Upper lobe of left lung (tissue), 6 donors: ENCODE measurements around the gene LAPTM4A. TPM values are rescaled to one million over a fixed set of nuclear protein-coding genes. Genes with fewer than 3 reads are reported as not detected.

ENCODE experiments used
- ATAC-seq, 2 donors: fragments of 200-7000 bp; cut with Tn5 transposase; one replicate each; pipeline ENCODE4 v1.9.1; 2022; ENCODE audit warnings: mild to moderate bottlenecking in 2 of 2, moderate library complexity in 2 of 2; ENCODE audit not compliant: low FRiP score in 2 of 2
- DNase-seq, 2 donors: peaks; one replicate each; pipeline ENCODE4 v3.0.0-alpha.2; 2019 to 2020
- H3K27ac ChIP-seq, 4 donors: fragments of 200-600 bp; sonication (generic); one replicate each; pipeline ENCODE4 v1.5.1; 2016 to 2019
- H3K27me3 ChIP-seq, 4 donors: fragments of 200-600 bp; sonication (generic); one replicate each; pipeline ENCODE4 v1.5.1; 2017 to 2019
- H3K36me3 ChIP-seq, 4 donors: fragments of 200-600 bp; sonication (generic); one replicate each; pipeline ENCODE4 v1.5.1; 2016 to 2019
- H3K4me1 ChIP-seq, 4 donors: fragments of 200-600 bp; sonication (generic); one replicate each; pipeline ENCODE4 v1.5.1; 2018 to 2019
- H3K4me3 ChIP-seq, 4 donors: fragments of 200-600 bp; sonication (generic); one replicate each; pipeline ENCODE4 v1.5.1; 2017 to 2019; ENCODE audit warnings: mild to moderate bottlenecking in 2 of 4, moderate library complexity in 1 of 4
- H3K9me3 ChIP-seq, 4 donors: fragments of 200-600 bp; sonication (generic); one replicate each; pipeline ENCODE4 v1.5.1; 2018 to 2019
- CTCF ChIP-seq, 6 experiments: fragments of 450-650 bp in 4 of 6; fragments of 200-600 bp in 2 of 6; sonication (generic) in 2 of 6; IDR thresholded peaks; one replicate each; pipeline ENCODE4 v1.5.1; 2016 to 2019; ENCODE audit warnings: antibody characterized with exemption in 6 of 6
- EP300 ChIP-seq, 4 donors: sonication (generic); formaldehyde crosslinking; IDR thresholded peaks; one replicate each; pipeline ENCODE4 v1.5.1; 2017; ENCODE audit warnings: antibody characterized with exemption in 4 of 4, control low read depth in 2 of 4
- POLR2A ChIP-seq, 4 donors: fragments of 450-650 bp; IDR thresholded peaks; one replicate each; pipeline ENCODE4 v1.5.1; 2016 to 2017; ENCODE audit warnings: antibody characterized with exemption in 4 of 4, mild to moderate bottlenecking in 2 of 4
- POLR2AphosphoS5 ChIP-seq, 2 donors: sonication (generic); formaldehyde crosslinking; IDR thresholded peaks; one replicate each; pipeline ENCODE4 v1.5.1; 2017; ENCODE audit warnings: antibody characterized with exemption in 2 of 2
- WGBS, 2 donors: methylation state at CpG; one replicate each; pipeline ENCODE4 v1.1.5; 2017 to 2018; 5-methylcytosine and 5-hydroxymethylcytosine counted together
- total RNA-seq, 6 donors: library from RNA; depleted of rRNA in 4 of 6; stranded (reverse); fragments of >200 nt in 4 of 6; gene quantifications; one replicate each; pipeline versions ENCODE4 v1.1.0 to v1.2.1, GENCODE V29; 2016 to 2021
- donor health status: DM: no; HTN: no; CAD: no; lungs with moderate emphysema.
- donor health status: DM: no; HTN: yes; CAD: no; lungs with severe emphysema.

Gene LAPTM4A
- total RNA-seq, 6 donors from 2014 or later: 27.2 to 210 (median 116) TPM

- no peaks in the 10 kb centered on the region for H3K9me3 ChIP-seq
- H3K4me3 ChIP-seq: no peak overlapping the region
- no peak for TF ChIP-seq POLR2A (IDR thresholded peaks at IDR 0.05)
- peaks cover 9 to 12% (median 10%) of the 10 kb centered on the region in 4 donors for H3K36me3 ChIP-seq
- no peak overlapping the region for H3K27ac ChIP-seq
- peaks cover 49 to 66% (median 57%) of the 10 kb centered on the region in 4 donors for H3K4me1 ChIP-seq
- no peak for DNase-seq
- 92 to 95% methylated on average over 4 of the region's 4 CpGs for WGBS, 2 donors
- no peak for ATAC-seq
- H3K27me3 ChIP-seq: no peaks in the 10 kb centered on the region
These were observed 6.7 kb downstream of the LAPTM4A start for GRCh38 chr2:20044778-20045177.

GRCh38 chr2:20042531-20042930 lies 8.9 kb downstream of the LAPTM4A start:
- Histone ChIP-seq H3K27ac (peak overlapping the region in 2 of 4 donors; percentile 11 to 48), H3K36me3 (peaks cover 18 to 34% (median 26%) of the 10 kb centered on the region in 4 donors), H3K4me3 (no peak overlapping the region), H3K9me3 (no peaks in the 10 kb centered on the region), H3K27me3 (no peaks in the 10 kb centered on the region), H3K4me1 (peaks cover 30 to 44% (median 37%) of the 10 kb centered on the region in 4 donors)
- WGBS, 2 donors: 27 to 50% methylated on average over 2 of the region's 2 CpGs
- no peak for ATAC-seq
- no peak for DNase-seq
- TF ChIP-seq POLR2AphosphoS5 (IDR thresholded peaks at IDR 0.05) (no peak), CTCF (IDR thresholded peaks at IDR 0.05) (no peak), POLR2A (IDR thresholded peaks at IDR 0.05) (no peak), EP300 (IDR thresholded peaks at IDR 0.05) (no peak)

DNA sequence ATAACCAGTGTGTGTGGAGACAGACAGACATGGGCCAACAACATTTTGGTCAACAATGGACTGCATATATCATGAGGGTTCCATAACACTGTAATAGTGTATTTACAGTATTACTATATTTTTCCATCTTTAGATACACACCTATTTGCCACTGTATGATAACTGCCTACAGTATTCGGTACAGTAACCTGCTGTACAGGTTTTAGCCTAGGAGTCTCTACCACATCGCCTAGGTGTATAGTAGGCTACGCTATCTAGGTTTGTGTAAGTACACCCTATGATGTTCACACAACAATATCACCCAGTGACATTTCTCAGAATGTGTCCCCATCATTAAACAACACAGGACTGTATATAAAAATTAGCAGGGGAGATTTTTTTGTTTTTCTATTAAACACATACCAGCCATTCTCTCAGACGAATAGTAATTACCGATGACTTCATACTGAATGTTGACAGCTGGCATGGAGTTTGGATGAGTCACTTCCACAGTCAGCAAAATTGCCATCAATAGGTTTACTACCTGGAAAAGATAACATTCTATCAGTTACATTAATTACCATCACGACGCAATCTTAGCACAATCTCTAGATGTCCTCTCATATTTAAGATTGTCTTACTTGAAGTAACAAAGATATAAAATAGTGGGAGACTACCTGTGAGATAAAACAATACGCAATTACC lies 10.8 kb downstream of the LAPTM4A start:
- WGBS, 2 donors: 84 to 87% methylated on average over 8 of the region's 8 CpGs
- Histone ChIP-seq H3K4me3 (no peak overlapping the region), H3K27me3 (no peaks in the 10 kb centered on the region), H3K9me3 (no peaks in the 10 kb centered on the region), H3K27ac (no peak overlapping the region), H3K4me1 (peaks cover 29 to 39% (median 30%) of the 10 kb centered on the region in 4 donors), H3K36me3 (peaks cover 28 to 53% (median 39%) of the 10 kb centered on the region in 4 donors)
- TF ChIP-seq POLR2A (IDR thresholded peaks at IDR 0.05) (no peak), POLR2AphosphoS5 (IDR thresholded peaks at IDR 0.05) (no peak), CTCF (IDR thresholded peaks at IDR 0.05) (no peak), EP300 (IDR thresholded peaks at IDR 0.05) (no peak)
- ATAC-seq: no peak
- DNase-seq: no peak

- DNase-seq (no peak), ATAC-seq (no peak)
- Histone ChIP-seq H3K4me3 (no peak overlapping the region), H3K27me3 (no peaks in the 10 kb centered on the region), H3K27ac (no peak overlapping the region), H3K4me1 (peaks cover 5 to 15% (median 10%) of the 10 kb centered on the region in 4 donors), H3K9me3 (no peaks in the 10 kb centered on the region), H3K36me3 (peaks cover 42 to 83% (median 67%) of the 10 kb centered on the region in 4 donors)
- WGBS, 2 donors: 80 to 86% methylated on average over 2 of the region's 2 CpGs
- TF ChIP-seq POLR2A (IDR thresholded peaks at IDR 0.05): no peak
- TF ChIP-seq CTCF (IDR thresholded peaks at IDR 0.05): no peak
- TF ChIP-seq POLR2AphosphoS5 (IDR thresholded peaks at IDR 0.05): no peak
- TF ChIP-seq EP300 (IDR thresholded peaks at IDR 0.05): no peak
These were observed 13.8 kb downstream of the LAPTM4A start for GRCh38 chr2:20037660-20038059.

DNA sequence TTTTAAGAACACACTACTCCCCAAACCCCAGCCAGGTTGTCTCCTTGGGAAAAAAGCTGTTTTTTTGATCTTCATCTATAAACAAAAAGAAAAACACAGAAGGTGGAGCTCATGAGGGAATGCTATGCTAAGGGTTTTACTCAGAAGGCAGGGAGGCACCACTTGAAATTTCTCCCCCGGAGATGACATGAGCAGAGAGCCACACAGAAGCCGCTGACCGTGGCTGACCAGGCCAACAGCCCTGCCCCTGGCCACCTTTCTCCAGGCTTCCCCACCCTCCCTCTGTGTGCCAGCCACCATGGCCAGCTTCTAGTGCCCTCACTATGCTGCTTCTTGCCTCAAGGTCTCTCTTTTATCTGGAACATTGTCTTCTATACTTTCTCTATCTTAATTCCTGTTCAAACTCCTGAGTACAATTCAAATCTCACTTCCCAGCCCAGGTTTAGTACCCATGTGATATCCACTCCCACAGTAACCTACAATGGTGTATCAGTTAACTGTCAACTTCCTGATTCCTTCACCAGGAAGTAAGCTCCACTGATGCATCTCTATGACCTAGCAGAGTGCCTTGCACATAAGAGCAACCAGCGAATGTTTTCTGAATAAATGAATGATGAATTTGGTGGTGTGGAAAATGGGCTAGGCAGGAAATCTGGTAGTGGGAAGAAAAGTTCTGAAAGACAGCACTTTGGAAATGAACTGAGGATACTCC lies 15.3 kb downstream of the LAPTM4A start:
- peaks cover 44 to 98% (median 80%) of the 10 kb centered on the region in 4 donors for H3K36me3 ChIP-seq
- peaks cover 0 to 4% (median 1%) of the 10 kb centered on the region in 4 donors for H3K4me1 ChIP-seq
- no peak overlapping the region for H3K4me3 ChIP-seq
- ATAC-seq: no peak
- peak overlapping the region in 1 of 4 donors; percentile 49 for H3K27ac ChIP-seq
- 85 to 89% methylated on average over 4 of the region's 4 CpGs for WGBS, 2 donors
- H3K27me3 ChIP-seq: no peaks in the 10 kb centered on the region
- no peak for TF ChIP-seq CTCF (IDR thresholded peaks at IDR 0.05)
- no peak for TF ChIP-seq POLR2A (IDR thresholded peaks at IDR 0.05)
- TF ChIP-seq POLR2AphosphoS5 (IDR thresholded peaks at IDR 0.05): no peak
- TF ChIP-seq EP300 (IDR thresholded peaks at IDR 0.05): no peak
- DNase-seq: peak in 1 of 2 donors; percentile 30
- H3K9me3 ChIP-seq: no peaks in the 10 kb centered on the region
